WI38 (cell line): Measurements from ENCODE around the gene FBN1.

Experiments used
- H3K4me3 ChIP-seq: 2 replicates; pipeline ENCODE4 v1.5.1; 2011; ENCODE audit warnings: low read depth, mild to moderate bottlenecking, control low read depth, low read length
- TF ChIP-seq, protein P1 (sequence below): IDR thresholded peaks from 2 replicates; pipeline ENCODE4 v1.5.1; 2012; ENCODE audit warnings: low read depth, mild to moderate bottlenecking, control low read depth, low read length

Gene FBN1

DNA sequence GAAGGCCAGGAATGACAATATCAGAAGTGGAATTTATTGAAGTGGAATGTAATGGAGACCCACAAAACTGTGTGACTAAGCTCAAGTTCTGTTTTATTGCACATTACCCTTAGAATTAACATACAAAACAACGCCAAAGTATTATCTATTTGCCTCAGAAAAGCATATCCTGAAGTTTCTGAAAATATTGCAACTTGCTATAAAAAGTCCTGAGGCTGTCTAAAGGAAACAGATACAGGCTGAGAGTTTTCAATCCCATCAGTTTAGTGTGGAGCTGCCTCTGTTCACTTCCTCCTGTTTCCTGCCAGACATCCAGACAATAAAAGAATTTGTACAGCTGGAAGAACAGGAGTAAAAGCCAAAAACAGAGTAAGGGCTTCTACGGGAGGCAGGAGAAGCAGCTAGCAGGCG, 108.8 kb downstream of the FBN1 start:
- TF ChIP-seq, protein P1, sequence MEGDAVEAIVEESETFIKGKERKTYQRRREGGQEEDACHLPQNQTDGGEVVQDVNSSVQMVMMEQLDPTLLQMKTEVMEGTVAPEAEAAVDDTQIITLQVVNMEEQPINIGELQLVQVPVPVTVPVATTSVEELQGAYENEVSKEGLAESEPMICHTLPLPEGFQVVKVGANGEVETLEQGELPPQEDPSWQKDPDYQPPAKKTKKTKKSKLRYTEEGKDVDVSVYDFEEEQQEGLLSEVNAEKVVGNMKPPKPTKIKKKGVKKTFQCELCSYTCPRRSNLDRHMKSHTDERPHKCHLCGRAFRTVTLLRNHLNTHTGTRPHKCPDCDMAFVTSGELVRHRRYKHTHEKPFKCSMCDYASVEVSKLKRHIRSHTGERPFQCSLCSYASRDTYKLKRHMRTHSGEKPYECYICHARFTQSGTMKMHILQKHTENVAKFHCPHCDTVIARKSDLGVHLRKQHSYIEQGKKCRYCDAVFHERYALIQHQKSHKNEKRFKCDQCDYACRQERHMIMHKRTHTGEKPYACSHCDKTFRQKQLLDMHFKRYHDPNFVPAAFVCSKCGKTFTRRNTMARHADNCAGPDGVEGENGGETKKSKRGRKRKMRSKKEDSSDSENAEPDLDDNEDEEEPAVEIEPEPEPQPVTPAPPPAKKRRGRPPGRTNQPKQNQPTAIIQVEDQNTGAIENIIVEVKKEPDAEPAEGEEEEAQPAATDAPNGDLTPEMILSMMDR, result no peak
- H3K4me3 ChIP-seq, result no peak overlapping the region

- TF ChIP-seq, protein P1, result no peak
These were observed 111.5 kb downstream of the FBN1 start for GRCh38 chr15:48533982-48534381.

DNA sequence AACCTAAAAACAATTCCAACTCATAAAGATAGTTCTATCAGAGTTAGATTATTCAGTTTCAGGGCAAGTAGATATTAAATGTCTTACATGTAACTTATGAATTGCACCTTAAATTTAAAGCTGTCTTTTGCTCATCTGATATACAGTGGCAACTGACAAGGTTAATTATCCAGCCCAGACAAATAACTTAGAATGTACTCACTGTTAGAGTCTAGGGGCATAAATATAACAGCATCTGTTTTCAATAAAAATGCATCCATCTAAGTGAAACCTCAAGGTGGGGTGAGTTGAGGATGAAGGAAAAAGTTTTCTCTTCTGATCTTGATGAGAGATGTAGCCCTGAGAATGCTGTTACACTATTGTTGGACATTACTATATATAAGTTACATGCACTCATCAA, 112.6 kb downstream of the FBN1 start:
- TF ChIP-seq, protein P1, result no peak
- no peak overlapping the region for H3K4me3 ChIP-seq

More at GRCh38 chr15:48533982-48534381, 111.5 kb downstream of the FBN1 start:
- no peak overlapping the region for H3K4me3 ChIP-seq

DNA sequence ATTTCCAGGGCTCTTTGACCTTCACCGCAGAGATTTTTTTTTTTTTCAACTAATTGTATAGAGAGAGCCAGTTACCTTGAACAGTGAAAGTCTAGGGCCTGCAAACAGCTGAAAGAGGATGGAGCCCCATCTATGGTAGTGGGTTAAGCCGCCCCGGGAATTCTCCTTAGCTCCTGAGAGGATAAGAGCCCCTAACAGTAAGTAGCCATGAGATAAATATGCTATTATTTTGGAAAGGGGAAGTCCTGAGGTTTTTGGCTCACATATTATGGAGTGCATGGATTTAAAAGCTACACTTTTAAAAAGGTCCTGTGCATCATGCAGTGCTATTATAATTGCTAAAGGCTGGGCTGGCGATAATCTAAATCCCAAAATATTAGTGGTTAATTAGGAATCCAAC, 115.0 kb downstream of the FBN1 start:
- TF ChIP-seq, protein P1, result no peak
- no peak overlapping the region for H3K4me3 ChIP-seq

DNA sequence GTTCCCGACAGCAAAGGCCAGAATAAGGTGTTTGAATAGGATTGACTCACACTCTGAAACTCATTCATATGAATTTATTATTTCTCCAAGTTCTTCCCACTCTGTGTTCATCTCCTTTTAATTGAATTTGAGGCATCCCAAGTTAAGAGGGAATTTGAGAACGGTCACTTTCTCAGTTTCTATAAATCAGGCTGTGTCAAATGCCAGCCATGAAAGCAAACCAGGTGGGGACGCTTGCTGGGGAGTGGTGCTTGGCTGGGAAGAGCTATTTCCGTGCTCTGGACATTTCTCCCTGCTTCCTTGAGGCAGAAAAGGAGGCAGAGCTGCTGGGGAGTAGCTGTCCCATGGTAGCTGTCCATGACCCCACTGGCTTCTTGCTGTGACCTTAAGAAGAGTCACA, 116.6 kb downstream of the FBN1 start:
- no peak overlapping the region for H3K4me3 ChIP-seq
- TF ChIP-seq, protein P1, result no peak

DNA sequence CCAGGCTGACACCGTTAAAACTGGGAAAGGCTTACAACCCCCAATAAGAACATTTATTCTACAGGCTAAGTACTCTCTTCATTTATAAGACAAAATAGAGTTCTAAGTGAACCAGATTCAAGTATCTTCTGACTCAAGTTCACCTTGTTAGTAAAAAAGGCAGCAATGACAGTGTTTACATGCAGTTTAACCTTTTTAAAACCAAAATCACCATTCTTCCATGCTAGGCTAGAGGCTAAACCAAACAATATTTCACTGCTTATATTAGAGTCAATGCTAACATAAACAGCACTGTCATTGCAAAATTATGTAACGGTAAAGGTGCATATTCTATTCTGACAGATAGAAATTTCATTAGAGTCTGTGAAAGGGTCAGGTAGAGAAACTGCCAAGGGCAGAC, 118.0 kb downstream of the FBN1 start:
- H3K4me3 ChIP-seq, result no peak overlapping the region
- TF ChIP-seq, protein P1, result no peak

GRCh38 chr15:48522911-48523310, 122.6 kb downstream of the FBN1 start:
- H3K4me3 ChIP-seq, result no peak overlapping the region
- TF ChIP-seq, protein P1, result no peak
